Measurements from ENCODE around the gene UQCR11.
A peak's percentile ranks its signal among the peaks of the same experiment; 100 is the strongest.

UQCR11 gene

GRCh38 chr19:1567848-1568227 is 37.4 kb downstream of the UQCR11 start:
- DNase-seq (ENCODE audit: low read depth) = no peak
- H3K4me3 ChIP-seq (ENCODE audit: low read depth, low read length) = peak overlapping the region; percentile 75
- TF ChIP-seq CTCF (conservative IDR thresholded peaks at IDR 0.05; ENCODE audit: low read depth, low read length) = no peak

- no peak for DNase-seq (ENCODE audit: low read depth)
- H3K4me3 ChIP-seq (ENCODE audit: low read depth, low read length) = peak overlapping the region; percentile 75
- no peak for TF ChIP-seq CTCF (conservative IDR thresholded peaks at IDR 0.05; ENCODE audit: low read depth, low read length)
Measured at GRCh38 chr19:1567116-1567847, 38.0 kb downstream of the UQCR11 start.

- no peak for TF ChIP-seq CTCF (conservative IDR thresholded peaks at IDR 0.05; ENCODE audit: low read depth, low read length)
- DNase-seq (ENCODE audit: low read depth) = peak; percentile 83
- peak overlapping the region; percentile 75 for H3K4me3 ChIP-seq (ENCODE audit: low read depth, low read length)
Measured at GRCh38 chr19:1566392-1567115, 38.7 kb downstream of the UQCR11 start.

- DNase-seq (ENCODE audit: low read depth) = no peak
- H3K4me3 ChIP-seq (ENCODE audit: low read depth, low read length) = no peak overlapping the region
Measured at GRCh38 chr19:1563251-1563650, 42.0 kb downstream of the UQCR11 start.

GRCh38 chr19:1561236-1561842 is 43.9 kb downstream of the UQCR11 start:
- no peak for DNase-seq (ENCODE audit: low read depth)
- H3K4me3 ChIP-seq (ENCODE audit: low read depth, low read length) = no peak overlapping the region
- no peak for TF ChIP-seq CTCF (conservative IDR thresholded peaks at IDR 0.05; ENCODE audit: low read depth, low read length)

More at GRCh38 chr19:1563251-1563650, 42.0 kb downstream of the UQCR11 start:
- no peak for TF ChIP-seq CTCF (conservative IDR thresholded peaks at IDR 0.05; ENCODE audit: low read depth, low read length)

- no peak overlapping the region for H3K4me3 ChIP-seq (ENCODE audit: low read depth, low read length)
- TF ChIP-seq CTCF (conservative IDR thresholded peaks at IDR 0.05; ENCODE audit: low read depth, low read length) = no peak
- DNase-seq (ENCODE audit: low read depth) = no peak
Measured at GRCh38 chr19:1560286-1560882, 44.9 kb downstream of the UQCR11 start.

All from choroid plexus epithelial cell (primary cell).